ENCODE measurements around the gene BBS7. TPM values are rescaled to one million over a fixed set of nuclear protein-coding genes. Genes with fewer than 3 reads are reported as not detected.
A peak's percentile ranks its signal among the peaks of the same experiment; 100 is the strongest.

The BBS7 gene
- total and polyA plus RNA-seq, 9 of the 15 experiments (the other 6 are each of a cell fraction or from before 2014, with no cell fraction given) = 13.4 to 25.8 (median 16.4) TPM

DNA sequence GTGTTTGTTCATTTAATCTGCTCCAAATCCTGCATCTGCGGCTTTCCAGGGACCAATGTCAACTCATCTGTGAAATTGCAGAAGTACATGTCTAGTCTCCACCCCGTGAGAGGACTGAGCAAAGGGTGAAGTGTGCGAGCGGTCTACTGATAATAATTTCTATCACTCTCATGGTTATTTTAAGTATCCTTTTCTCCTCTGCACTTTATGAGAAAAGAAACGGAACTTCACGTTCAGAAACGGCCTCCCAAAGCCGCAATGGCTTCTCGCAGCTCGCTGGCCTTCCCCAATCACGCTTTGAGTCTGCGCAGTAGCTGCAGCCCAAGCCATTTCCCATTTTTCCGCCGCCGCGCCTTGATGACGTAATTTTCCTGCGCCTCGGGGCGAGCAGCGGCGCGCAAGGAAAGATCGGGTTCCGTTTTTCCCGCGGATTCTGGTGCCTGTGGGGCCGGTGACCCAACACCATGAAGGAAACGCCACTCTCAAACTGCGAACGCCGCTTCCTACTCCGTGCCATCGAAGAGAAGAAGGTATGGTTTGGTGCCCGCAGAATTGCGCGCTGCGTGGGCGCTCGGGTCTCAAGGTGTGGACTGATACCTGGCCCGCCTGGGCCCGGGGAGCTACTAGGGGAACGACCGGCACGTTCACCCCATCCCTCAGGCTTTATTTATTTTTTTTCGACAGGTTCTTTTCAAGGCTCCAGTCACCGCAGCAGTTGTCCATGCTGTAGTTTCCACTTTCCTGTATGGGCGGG lies 69.1 kb downstream of the BBS7 start, which contains the start of gene EXOSC9 (continued):
- TF ChIP-seq FOS (IDR thresholded peaks at IDR 0.05; ENCODE audit: extremely low read depth, insufficient read length) = no peak
- TF ChIP-seq, protein P1, sequence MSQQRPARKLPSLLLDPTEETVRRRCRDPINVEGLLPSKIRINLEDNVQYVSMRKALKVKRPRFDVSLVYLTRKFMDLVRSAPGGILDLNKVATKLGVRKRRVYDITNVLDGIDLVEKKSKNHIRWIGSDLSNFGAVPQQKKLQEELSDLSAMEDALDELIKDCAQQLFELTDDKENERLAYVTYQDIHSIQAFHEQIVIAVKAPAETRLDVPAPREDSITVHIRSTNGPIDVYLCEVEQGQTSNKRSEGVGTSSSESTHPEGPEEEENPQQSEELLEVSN (IDR thresholded peaks at IDR 0.05; ENCODE audit: borderline replicate concordance in 1 of 2, extremely low read depth in 1 of 2, insufficient read depth in 1 of 2, insufficient read length in 1 of 2, low read depth in 1 of 2, low read length in 1 of 2, poor library complexity in 1 of 2, severe bottlenecking in 1 of 2) = peak; percentile 84 to 85
- TF ChIP-seq SMAD4 (CRISPR knock-in tag; conservative IDR thresholded peaks at IDR 0.05) = peak; percentile 43; the same call in 1 of the 2 replicates
- TF ChIP-seq DDX20 (tag; IDR thresholded peaks at IDR 0.05; ENCODE audit: low read depth) = no peak
- no peak for TF ChIP-seq MTF1 (CRISPR knock-in tag; IDR thresholded peaks at IDR 0.05; ENCODE audit: borderline replicate concordance)
- peak; percentile 12; the same call in 1 of the 2 replicates for TF ChIP-seq ZNF75A (CRISPR knock-in tag; IDR thresholded peaks at IDR 0.05)
- TF ChIP-seq, protein P2, sequence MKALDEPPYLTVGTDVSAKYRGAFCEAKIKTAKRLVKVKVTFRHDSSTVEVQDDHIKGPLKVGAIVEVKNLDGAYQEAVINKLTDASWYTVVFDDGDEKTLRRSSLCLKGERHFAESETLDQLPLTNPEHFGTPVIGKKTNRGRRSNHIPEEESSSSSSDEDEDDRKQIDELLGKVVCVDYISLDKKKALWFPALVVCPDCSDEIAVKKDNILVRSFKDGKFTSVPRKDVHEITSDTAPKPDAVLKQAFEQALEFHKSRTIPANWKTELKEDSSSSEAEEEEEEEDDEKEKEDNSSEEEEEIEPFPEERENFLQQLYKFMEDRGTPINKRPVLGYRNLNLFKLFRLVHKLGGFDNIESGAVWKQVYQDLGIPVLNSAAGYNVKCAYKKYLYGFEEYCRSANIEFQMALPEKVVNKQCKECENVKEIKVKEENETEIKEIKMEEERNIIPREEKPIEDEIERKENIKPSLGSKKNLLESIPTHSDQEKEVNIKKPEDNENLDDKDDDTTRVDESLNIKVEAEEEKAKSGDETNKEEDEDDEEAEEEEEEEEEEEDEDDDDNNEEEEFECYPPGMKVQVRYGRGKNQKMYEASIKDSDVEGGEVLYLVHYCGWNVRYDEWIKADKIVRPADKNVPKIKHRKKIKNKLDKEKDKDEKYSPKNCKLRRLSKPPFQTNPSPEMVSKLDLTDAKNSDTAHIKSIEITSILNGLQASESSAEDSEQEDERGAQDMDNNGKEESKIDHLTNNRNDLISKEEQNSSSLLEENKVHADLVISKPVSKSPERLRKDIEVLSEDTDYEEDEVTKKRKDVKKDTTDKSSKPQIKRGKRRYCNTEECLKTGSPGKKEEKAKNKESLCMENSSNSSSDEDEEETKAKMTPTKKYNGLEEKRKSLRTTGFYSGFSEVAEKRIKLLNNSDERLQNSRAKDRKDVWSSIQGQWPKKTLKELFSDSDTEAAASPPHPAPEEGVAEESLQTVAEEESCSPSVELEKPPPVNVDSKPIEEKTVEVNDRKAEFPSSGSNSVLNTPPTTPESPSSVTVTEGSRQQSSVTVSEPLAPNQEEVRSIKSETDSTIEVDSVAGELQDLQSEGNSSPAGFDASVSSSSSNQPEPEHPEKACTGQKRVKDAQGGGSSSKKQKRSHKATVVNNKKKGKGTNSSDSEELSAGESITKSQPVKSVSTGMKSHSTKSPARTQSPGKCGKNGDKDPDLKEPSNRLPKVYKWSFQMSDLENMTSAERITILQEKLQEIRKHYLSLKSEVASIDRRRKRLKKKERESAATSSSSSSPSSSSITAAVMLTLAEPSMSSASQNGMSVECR (CRISPR knock-in tag; IDR thresholded peaks at IDR 0.05) = peak; percentile 79; the same call in 1 of the 2 replicates
- TF ChIP-seq ARID1B (IDR thresholded peaks at IDR 0.05) = peak; percentile 10; the same call in 1 of the 2 replicates
- TF ChIP-seq NCOA6 (IDR thresholded peaks at IDR 0.05) = no peak
- TF ChIP-seq, protein P3, sequence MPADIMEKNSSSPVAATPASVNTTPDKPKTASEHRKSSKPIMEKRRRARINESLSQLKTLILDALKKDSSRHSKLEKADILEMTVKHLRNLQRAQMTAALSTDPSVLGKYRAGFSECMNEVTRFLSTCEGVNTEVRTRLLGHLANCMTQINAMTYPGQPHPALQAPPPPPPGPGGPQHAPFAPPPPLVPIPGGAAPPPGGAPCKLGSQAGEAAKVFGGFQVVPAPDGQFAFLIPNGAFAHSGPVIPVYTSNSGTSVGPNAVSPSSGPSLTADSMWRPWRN (IDR thresholded peaks at IDR 0.05; ENCODE audit: low read depth) = peak; percentile 51; the same call in 1 of the 2 replicates
- TF ChIP-seq RB1 (IDR thresholded peaks at IDR 0.05; ENCODE audit: low read depth) = peak; percentile 98
- TF ChIP-seq NUFIP1 (IDR thresholded peaks at IDR 0.05; ENCODE audit: partially characterized antibody) = no peak
- peak; percentile 30; the same call in 1 of the 2 replicates for TF ChIP-seq TAL1 (IDR thresholded peaks at IDR 0.05)
- TF ChIP-seq KDM2B (CRISPR knock-in tag; IDR thresholded peaks at IDR 0.05) = peak; percentile 87
- TF ChIP-seq RBBP5 (IDR thresholded peaks at IDR 0.05; ENCODE audit: borderline replicate concordance, insufficient read depth, low read length, poor library complexity, severe bottlenecking) = peak; percentile 99
- TF ChIP-seq, protein P4, sequence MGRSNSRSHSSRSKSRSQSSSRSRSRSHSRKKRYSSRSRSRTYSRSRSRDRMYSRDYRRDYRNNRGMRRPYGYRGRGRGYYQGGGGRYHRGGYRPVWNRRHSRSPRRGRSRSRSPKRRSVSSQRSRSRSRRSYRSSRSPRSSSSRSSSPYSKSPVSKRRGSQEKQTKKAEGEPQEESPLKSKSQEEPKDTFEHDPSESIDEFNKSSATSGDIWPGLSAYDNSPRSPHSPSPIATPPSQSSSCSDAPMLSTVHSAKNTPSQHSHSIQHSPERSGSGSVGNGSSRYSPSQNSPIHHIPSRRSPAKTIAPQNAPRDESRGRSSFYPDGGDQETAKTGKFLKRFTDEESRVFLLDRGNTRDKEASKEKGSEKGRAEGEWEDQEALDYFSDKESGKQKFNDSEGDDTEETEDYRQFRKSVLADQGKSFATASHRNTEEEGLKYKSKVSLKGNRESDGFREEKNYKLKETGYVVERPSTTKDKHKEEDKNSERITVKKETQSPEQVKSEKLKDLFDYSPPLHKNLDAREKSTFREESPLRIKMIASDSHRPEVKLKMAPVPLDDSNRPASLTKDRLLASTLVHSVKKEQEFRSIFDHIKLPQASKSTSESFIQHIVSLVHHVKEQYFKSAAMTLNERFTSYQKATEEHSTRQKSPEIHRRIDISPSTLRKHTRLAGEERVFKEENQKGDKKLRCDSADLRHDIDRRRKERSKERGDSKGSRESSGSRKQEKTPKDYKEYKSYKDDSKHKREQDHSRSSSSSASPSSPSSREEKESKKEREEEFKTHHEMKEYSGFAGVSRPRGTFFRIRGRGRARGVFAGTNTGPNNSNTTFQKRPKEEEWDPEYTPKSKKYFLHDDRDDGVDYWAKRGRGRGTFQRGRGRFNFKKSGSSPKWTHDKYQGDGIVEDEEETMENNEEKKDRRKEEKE (IDR thresholded peaks at IDR 0.05; ENCODE audit: borderline replicate concordance in 1 of 2, control insufficient read depth in 1 of 2, low read depth in 2 of 2, low read length in 1 of 2) = no peak
- TF ChIP-seq ZNF76 (CRISPR knock-in tag; IDR thresholded peaks at IDR 0.05; ENCODE audit: borderline replicate concordance) = no peak
